Colonic mucosa (tissue), 4 donors: Measurements from ENCODE around the gene MFSD2A. TPM values are rescaled to one million over a fixed set of nuclear protein-coding genes. Genes with fewer than 3 reads are reported as not detected.

Experiments
- DNase-seq: peaks from one replicate; pipeline ENCODE4 v3.0.0-alpha.2; 2020
- H3K27ac ChIP-seq: fragments of 200-600 bp; one replicate; pipeline ENCODE4 v1.8.0; 2021
- H3K27me3 ChIP-seq: fragments of 200-600 bp; one replicate; pipeline ENCODE4 v1.8.0; 2021
- H3K36me3 ChIP-seq: fragments of 200-600 bp; one replicate; pipeline ENCODE4 v1.8.0; 2021
- H3K4me1 ChIP-seq: fragments of 200-600 bp; one replicate; pipeline ENCODE4 v1.8.0; 2021; ENCODE audit warnings: mild to moderate bottlenecking
- H3K4me3 ChIP-seq: fragments of 200-600 bp; one replicate; pipeline ENCODE4 v1.8.0; 2021
- H3K9ac ChIP-seq, 2 donors: one replicate each; pipeline ENCODE4 v1.7.0; 2013; ENCODE audit warnings: control low read depth in 2 of 2, low read depth in 2 of 2, low read length in 2 of 2
- H3K9me3 ChIP-seq: fragments of 200-600 bp; one replicate; pipeline ENCODE4 v1.8.0; 2021
- CTCF ChIP-seq: fragments of 200-600 bp; IDR thresholded peaks from one replicate; pipeline ENCODE4 v1.8.0; 2022; ENCODE audit warnings: antibody characterized with exemption, mild to moderate bottlenecking
- intact Hi-C: fragments of 100-400 bp; cut with DNase I; formaldehyde crosslinking; loops from one replicate; pipeline ENCODE4 v1.14.1; 2022
- total RNA-seq, 2 donors: library from RNA; stranded (reverse); fragmentation: NEBNext Ultra II Directional in 1 of 2; extraction: Animal tissue kit (Norgen Biotek cat#: 25700) in 1 of 2; gene quantifications; one replicate each; pipeline ENCODE4 v1.2.1, GENCODE V29; 2021
- donor health status: healthy.
- donor health status: DM: no; HTN: no; CAD: no.
- donor health status: DM: no; HTN: no; CAD: no.

MFSD2A gene
- total RNA-seq, 2 donors from 2014 or later, result 15.6 to 27.2 TPM

GRCh38 chr1:39990428-39990827 lies 35.5 kb downstream of the MFSD2A start:
- Histone ChIP-seq H3K27me3 (no peaks in the 10 kb centered on the region), H3K9me3 (no peaks in the 10 kb centered on the region), H3K27ac (no peak overlapping the region), H3K4me3 (no peak overlapping the region), H3K36me3 (no peaks in the 10 kb centered on the region), H3K9ac (no peak overlapping the region), H3K4me1 (no peaks in the 10 kb centered on the region)
- DNase-seq, result no peak
- intact Hi-C loops, result no loop called here
- no peak for TF ChIP-seq CTCF

DNA sequence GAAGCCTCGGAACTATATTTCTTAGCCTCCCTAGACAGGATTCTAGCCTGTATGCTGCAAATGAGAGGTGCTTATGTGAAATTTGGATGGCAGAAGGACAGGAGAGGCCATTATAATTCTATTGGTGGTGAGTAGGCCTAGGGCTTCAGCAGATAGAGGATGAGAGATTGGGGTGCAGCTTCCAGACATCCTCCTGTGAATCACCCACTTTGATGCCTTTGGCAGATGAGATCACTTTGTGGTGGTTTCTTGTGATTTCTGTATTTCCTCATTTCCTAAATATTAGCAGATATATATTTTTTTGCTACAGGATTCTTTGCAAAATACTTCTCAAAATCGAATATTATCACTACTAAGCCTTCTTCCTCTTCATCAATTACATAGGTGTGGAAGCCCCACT lies 37.3 kb downstream of the MFSD2A start:
- Histone ChIP-seq H3K27me3 (no peaks in the 10 kb centered on the region), H3K4me1 (no peaks in the 10 kb centered on the region), H3K4me3 (no peak overlapping the region), H3K36me3 (no peaks in the 10 kb centered on the region), H3K9me3 (no peaks in the 10 kb centered on the region), H3K9ac (no peak overlapping the region), H3K27ac (no peak overlapping the region)
- intact Hi-C loops, result no loop called here
- TF ChIP-seq CTCF, result no peak
- no peak for DNase-seq

GRCh38 chr1:39992888-39993287 lies 37.9 kb downstream of the MFSD2A start:
- H3K27ac ChIP-seq, result no peak overlapping the region
- intact Hi-C loops, result no loop called here
- H3K4me1 ChIP-seq, result no peaks in the 10 kb centered on the region
- no peaks in the 10 kb centered on the region for H3K27me3 ChIP-seq
- H3K9me3 ChIP-seq, result no peaks in the 10 kb centered on the region
- H3K36me3 ChIP-seq, result no peaks in the 10 kb centered on the region
- DNase-seq, result no peak
- no peak for TF ChIP-seq CTCF
- H3K4me3 ChIP-seq, result no peak overlapping the region
- no peak overlapping the region for H3K9ac ChIP-seq

- no peaks in the 10 kb centered on the region for H3K9me3 ChIP-seq
- H3K4me1 ChIP-seq, result no peaks in the 10 kb centered on the region
- no peak for DNase-seq
- no peaks in the 10 kb centered on the region for H3K36me3 ChIP-seq
- no peak overlapping the region for H3K4me3 ChIP-seq
- H3K9ac ChIP-seq, result no peak overlapping the region
- no peaks in the 10 kb centered on the region for H3K27me3 ChIP-seq
- TF ChIP-seq CTCF, result no peak
- intact Hi-C loops, result no loop called here
- no peak overlapping the region for H3K27ac ChIP-seq
These were observed 41.0 kb downstream of the MFSD2A start for GRCh38 chr1:39995973-39996393.

- no peak for DNase-seq
- no peaks in the 10 kb centered on the region for H3K27me3 ChIP-seq
- H3K4me1 ChIP-seq, result no peaks in the 10 kb centered on the region
- TF ChIP-seq CTCF, result no peak
- H3K9ac ChIP-seq, result no peak overlapping the region
- no peak overlapping the region for H3K4me3 ChIP-seq
- no peaks in the 10 kb centered on the region for H3K36me3 ChIP-seq
- intact Hi-C loops, result no loop called here
- no peak overlapping the region for H3K27ac ChIP-seq
- no peaks in the 10 kb centered on the region for H3K9me3 ChIP-seq
These were observed 41.6 kb downstream of the MFSD2A start for GRCh38 chr1:39996396-39997004.
